HepG2 (cell line): ENCODE data around the gene NOXA1. TPM values are rescaled to one million over a fixed set of nuclear protein-coding genes. Genes with fewer than 3 reads are reported as not detected.

ENCODE experiments used
- ATAC-seq: fragments of 200-7000 bp; cut with Tn5 transposase; 3 replicates; pipeline ENCODE4 v1.9.1; 2020; ENCODE audit warnings: mild to moderate bottlenecking, moderate library complexity
- BruUV-seq: library from RNA; stranded (reverse); fragments of 400-500 nt; replicated peaks from 2 replicates; lab custom pipeline; 2021; lab: Mats Ljungman, UMichigan
- CTCF ChIA-PET: fragments of 300-600 bp; formaldehyde crosslinking; extraction: SDS; loops from one replicate; lab custom pipeline; 2021; ENCODE audit warnings: low total read pairs, inconsistent platforms, low intra/inter-chr PET ratio; lab: Yijun Ruan, JAX
- POLR2A ChIA-PET: fragments of 350-600 bp; sonication (Branson Sonifier 250); formaldehyde crosslinking; loops from one replicate; lab custom pipeline; 2020; ENCODE audit warnings: antibody characterized with exemption, inconsistent platforms; lab: Yijun Ruan, JAX
- DNase-seq: peaks from one replicate; pipeline ENCODE4 v3.0.0-alpha.2; 2015; ENCODE audit warnings: low spot score
- FAIRE-seq: peaks from 3 replicates; lab custom pipeline; 2011; peaks lifted over from hg19 to GRCh38; lab: Jason Lieb, UNC
- H2AFZ ChIP-seq: one replicate; pipeline ENCODE4 v1.6.1; 2011; ENCODE audit warnings: low read length, inconsistent platforms
- H3K27ac ChIP-seq: fragments of 300-600 bp; 3 replicates; pipeline ENCODE4 v1.8.0; 2011; ENCODE audit warnings: mixed run types, mild to moderate bottlenecking, mixed read lengths, low read length, inconsistent platforms; ENCODE audit not compliant: insufficient read depth; ENCODE audit errors: extremely low read length
- H3K27me3 ChIP-seq, 2 experiments: fragments of 200-600 bp in 1 of 2; 2 replicates in 1 of 2; 3 replicates in 1 of 2; pipeline versions ENCODE4 v1.6.0 to v1.8.0; 2011; ENCODE audit warnings: low read length in 2 of 2, mild to moderate bottlenecking in 2 of 2, moderate library complexity in 2 of 2, inconsistent platforms in 1 of 2; ENCODE audit not compliant: insufficient read depth in 2 of 2, control insufficient read depth in 1 of 2
- H3K36me3 ChIP-seq, 2 experiments: fragments of 200-600 bp in 1 of 2; replicated peaks in 1 of 2; 2 replicates in 1 of 2; 3 replicates in 1 of 2; pipeline versions ENCODE4 v1.5.1 to v1.8.0; 2011; ENCODE audit warnings: low read length in 2 of 2, inconsistent platforms in 1 of 2; ENCODE audit not compliant: insufficient read depth in 2 of 2, control insufficient read depth in 1 of 2
- H3K4me1 ChIP-seq: 2 replicates; pipeline ENCODE4 v1.5.1; 2012; ENCODE audit warnings: low read length, inconsistent platforms; ENCODE audit not compliant: insufficient read depth
- H3K4me2 ChIP-seq: 2 replicates; pipeline ENCODE4 v1.6.0; 2011; ENCODE audit warnings: low read depth, low read length, inconsistent platforms
- H3K4me3 ChIP-seq, 3 experiments: fragments of 200-600 bp in 1 of 3; sonication (generic), shearing (Covaris generic) in 1 of 3; replicated peaks in 1 of 3; 2 replicates each; pipeline ENCODE4 v1.5.1; 2011 to 2016; ENCODE audit warnings: low read length in 3 of 3, inconsistent platforms in 2 of 3, low read depth in 2 of 3, mild to moderate bottlenecking in 2 of 3, control low read depth in 1 of 3, mixed read lengths in 1 of 3; ENCODE audit not compliant: insufficient read depth in 1 of 3
- H3K79me2 ChIP-seq: one replicate; pipeline ENCODE4 v1.6.1; 2011; ENCODE audit warnings: low read length, inconsistent platforms; ENCODE audit not compliant: insufficient read depth
- H3K9ac ChIP-seq: 2 replicates; pipeline ENCODE4 v1.6.0; 2011; ENCODE audit warnings: mild to moderate bottlenecking, low read depth, low read length, inconsistent platforms; ENCODE audit not compliant: insufficient read depth
- H3K9me3 ChIP-seq: 2 replicates; pipeline ENCODE4 v1.5.1; 2012; ENCODE audit warnings: mild to moderate bottlenecking, low read length
- H4K20me1 ChIP-seq: 2 replicates; pipeline ENCODE4 v1.6.0; 2011; ENCODE audit warnings: inconsistent platforms, mild to moderate bottlenecking, low read length, moderate library complexity; ENCODE audit not compliant: insufficient read depth
- ATRX ChIP-seq: sonication (generic); formaldehyde crosslinking; IDR thresholded peaks from 2 replicates; pipeline ENCODE4 v1.4.0; 2020; ENCODE audit warnings: missing genetic modification reagents, borderline replicate concordance
- HNRNPL ChIP-seq: fragments of 200-400 bp; formaldehyde crosslinking; IDR thresholded peaks from 2 replicates; pipeline ENCODE4 v1.6.1; 2017; ENCODE audit warnings: mild to moderate bottlenecking, low read depth, low read length
- NCOA1 ChIP-seq: sonication (generic); formaldehyde crosslinking; IDR thresholded peaks from 2 replicates; pipeline ENCODE4 v1.9.0; 2021; ENCODE audit warnings: missing genetic modification reagents
- USF2 ChIP-seq, 2 experiments: sonication (generic) in 1 of 2; formaldehyde crosslinking in 1 of 2; IDR thresholded peaks; 2 replicates each; pipeline versions ENCODE4 v1.5.1 to v1.6.1; 2011 to 2020; ENCODE audit warnings: borderline replicate concordance in 1 of 2, low read depth in 1 of 2, low read length in 1 of 2, mild to moderate bottlenecking in 1 of 2, missing genetic modification reagents in 1 of 2, moderate library complexity in 1 of 2
- ZNF383 ChIP-seq: sonication (generic); formaldehyde crosslinking; IDR thresholded peaks from 2 replicates; pipeline ENCODE4 v1.4.0; 2020; ENCODE audit warnings: missing genetic modification reagents, mild to moderate bottlenecking, borderline replicate concordance
- WGBS: methylation state at CpG from one replicate; pipeline ENCODE4 v1.1.6; 2017; ENCODE audit warnings: low lambda C conversion rate; 5-methylcytosine and 5-hydroxymethylcytosine counted together
- in situ Hi-C: cut with HindIII; loops from 2 replicates; pipeline ENCODE4 v1.10.0; 2017; ENCODE audit warnings: low pct_unique_long_range_greater_than_20kb; ENCODE audit not compliant: extremely low pct_ligation_motif_present
- intact Hi-C: fragments of 100-400 bp; cut with micrococcal nuclease; formaldehyde crosslinking; loops from one replicate; pipeline ENCODE4 v1.10.0; 2022; ENCODE audit not compliant: unreplicated experiment
- polyA plus RNA-seq, 8 experiments: library from polyadenylated mRNA; depleted of rRNA in 3 of 8; stranded (reverse) in 7 of 8; unstranded in 1 of 8; fragments of >200 nt; fragmentation: Illumina TruSeq in 4 of 8; extraction: Trizol in 4 of 8; gene quantifications; 2 replicates each; pipeline versions ENCODE4 v1.2.1 to v1.2.3, GENCODE V29; 2011 to 2016; ENCODE audit warnings: low read depth in 4 of 8, missing spikeins in 1 of 8, mixed read lengths in 1 of 8; ENCODE audit not compliant: insufficient read depth in 1 of 8
- total RNA-seq, 5 experiments: library from RNA; depleted of rRNA; stranded (reverse); fragments of >200 nt; fragmentation: Illumina TruSeq; extraction: Trizol; gene quantifications; 2 replicates each; pipeline ENCODE4 v1.2.3, GENCODE V29; 2016; ENCODE audit warnings: low read depth in 1 of 5

NOXA1 gene
- total and polyA plus RNA-seq, 2 of the 13 experiments (the other 11 are each of a cell fraction or from before 2014, with no cell fraction given): 0.78 to 1.2 TPM

- WGBS: 90% methylated on average over 19 of the region's 26 CpGs
- no peak overlapping the region for H3K4me2 ChIP-seq
- H3K36me3 ChIP-seq: no peaks in the 10 kb centered on the region
- no peak overlapping the region for H2AFZ ChIP-seq
- no peaks in the 10 kb centered on the region for H3K9me3 ChIP-seq
- no peak for DNase-seq
- POLR2A ChIA-PET: no interaction called here
- TF ChIP-seq NCOA1 (no peak), ZNF383 (CRISPR knock-in tag) (no peak), HNRNPL (0 out of 2 replicates have a peak, but pooled peaks have one; percentile 35), ATRX (CRISPR knock-in tag) (no peak), USF2 (IDR thresholded peaks at IDR 0.05; ENCODE audit: low read depth, low read length) (no peak), USF2 (CRISPR knock-in tag; IDR thresholded peaks at IDR 0.05; ENCODE audit: borderline replicate concordance) (no peak)
- TF ChIP-seq, all 625 proteins: peak for 1
- Histone ChIP-seq H3K27ac (no peak overlapping the region), H3K27me3 (no peaks in the 10 kb centered on the region; a peak in 1 of 5 replicates), H3K4me3 (no peak overlapping the region), H3K4me1 (peaks cover 45% of the 10 kb centered on the region), H3K79me2 (no peaks in the 10 kb centered on the region), H3K9ac (no peak overlapping the region), H4K20me1 (no peaks in the 10 kb centered on the region)
- CTCF ChIA-PET: no interaction called here
- intact Hi-C loops (no loop called here), in situ Hi-C loops (no loop called here)
- ATAC-seq: no peak
- no peak for FAIRE-seq
- no TSS peak for BruUV-seq
Observed at GRCh38 chr9:137385061-137385655, 38.0 kb upstream of the NOXA1 start.
